GM12878 (cell line): ENCODE data around the gene RPTN. TPM values are rescaled to one million over a fixed set of nuclear protein-coding genes. Genes with fewer than 3 reads are reported as not detected.

Source experiments
- ATF2 ChIP-seq: IDR thresholded peaks from 2 replicates; pipeline ENCODE4 v1.6.1; 2012; ENCODE audit warnings: low read length, inconsistent platforms
- BACH1 ChIP-seq: fragments of 450-650 bp; IDR thresholded peaks from 2 replicates; pipeline ENCODE4 v1.6.1; 2017; ENCODE audit warnings: mild to moderate bottlenecking, borderline replicate concordance
- E2F4 ChIP-seq: IDR thresholded peaks from 2 replicates; pipeline ENCODE4 v1.6.1; 2012; ENCODE audit warnings: low read depth, low read length, improper control_type of control experiment
- NR2C2 ChIP-seq: IDR thresholded peaks from 2 replicates; pipeline ENCODE4 v1.6.1; 2011; ENCODE audit warnings: borderline replicate concordance, low read depth; ENCODE audit not compliant: control insufficient read depth, insufficient read length
- SPI1 ChIP-seq: IDR thresholded peaks from 2 replicates; pipeline ENCODE4 v1.6.1; 2011; ENCODE audit warnings: low read depth, mild to moderate bottlenecking, low read length, moderate library complexity, borderline replicate concordance; ENCODE audit not compliant: insufficient read depth
- ZBTB11 ChIP-seq: fragments of 450-650 bp; formaldehyde crosslinking; IDR thresholded peaks from 2 replicates; pipeline ENCODE4 v1.5.0; 2022; ENCODE audit warnings: mild to moderate bottlenecking, missing genetic modification characterization
- ZNF24 ChIP-seq: fragments of 450-650 bp; IDR thresholded peaks from 2 replicates; pipeline ENCODE4 v1.6.1; 2017; ENCODE audit warnings: antibody characterized with exemption, mild to moderate bottlenecking
- polyA plus RNA-seq, 11 experiments: library from polyadenylated mRNA; depleted of rRNA in 4 of 11; unstranded in 6 of 11; stranded (reverse) in 5 of 11; fragments of >200 nt; fragmentation: Nextera tagmentation in 4 of 11; fragmentation: Illumina TruSeq in 1 of 11; extraction: Ambion mirVana in 4 of 11; extraction: Trizol in 1 of 11; gene quantifications; 1 replicate in 1 of 11; 2 replicates in 10 of 11; pipeline versions ENCODE4 v1.2.1 to v1.2.3, GENCODE V29; 2011 to 2016; ENCODE audit warnings: inconsistent platforms in 2 of 11, missing spikeins in 2 of 11, low read depth in 1 of 11
- total RNA-seq, 4 experiments: library from RNA; depleted of rRNA in 3 of 4; stranded (reverse); fragments of >200 nt in 3 of 4; fragmentation: Illumina TruSeq in 1 of 4; extraction: Trizol in 1 of 4; gene quantifications; 2 replicates each; pipeline versions ENCODE4 v1.2.1 to v1.2.3, GENCODE V29; 2013 to 2021

RPTN gene
- total and polyA plus RNA-seq, 10 of the 15 experiments (the other 5 are each of a cell fraction or from before 2014, with no cell fraction given), result not detected

GRCh38 chr1:152112885-152113432 lies 46.1 kb downstream of the RPTN start (continued):
- TF ChIP-seq NR2C2 (no peak), SPI1 (no peak), E2F4 (no peak), ZBTB11 (CRISPR knock-in tag) (no peak), BACH1 (no peak), ZNF24 (no peak), ATF2 (no peak)
